ENCODE measurements around the gene TRIM63.

Gene TRIM63

DNA sequence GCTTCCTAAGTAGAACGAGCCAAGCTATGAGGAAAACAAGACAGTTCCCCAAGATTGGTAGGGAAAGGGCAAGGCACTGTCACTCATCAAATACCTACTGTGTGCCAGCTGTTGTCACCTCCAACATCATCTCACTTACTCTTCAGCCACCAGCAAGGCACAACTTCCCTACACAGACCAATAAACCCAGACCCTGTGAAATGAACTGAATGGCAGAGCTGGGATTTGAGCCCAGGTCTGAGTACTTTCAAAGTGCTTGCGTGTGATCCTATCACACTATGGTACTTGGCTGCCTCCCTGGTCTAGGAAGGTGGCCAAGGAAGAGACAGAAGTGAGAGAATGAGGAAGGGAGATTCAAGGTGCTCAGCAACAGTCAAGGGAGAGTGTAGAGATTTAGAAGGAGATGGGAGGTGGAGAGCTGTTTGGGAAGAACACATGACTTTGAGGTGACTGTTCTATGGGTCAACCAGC lies 16.7 kb upstream of the TRIM63 start:
- DNase-seq, result no peak

GRCh38 chr1:26083208-26083607 lies 15.8 kb upstream of the TRIM63 start:
- DNase-seq, result no peak

GRCh38 chr1:26082020-26082350 lies 14.6 kb upstream of the TRIM63 start:
- no peak for DNase-seq

GRCh38 chr1:26081267-26082019 lies 14.0 kb upstream of the TRIM63 start:
- DNase-seq, result no peak

DNA sequence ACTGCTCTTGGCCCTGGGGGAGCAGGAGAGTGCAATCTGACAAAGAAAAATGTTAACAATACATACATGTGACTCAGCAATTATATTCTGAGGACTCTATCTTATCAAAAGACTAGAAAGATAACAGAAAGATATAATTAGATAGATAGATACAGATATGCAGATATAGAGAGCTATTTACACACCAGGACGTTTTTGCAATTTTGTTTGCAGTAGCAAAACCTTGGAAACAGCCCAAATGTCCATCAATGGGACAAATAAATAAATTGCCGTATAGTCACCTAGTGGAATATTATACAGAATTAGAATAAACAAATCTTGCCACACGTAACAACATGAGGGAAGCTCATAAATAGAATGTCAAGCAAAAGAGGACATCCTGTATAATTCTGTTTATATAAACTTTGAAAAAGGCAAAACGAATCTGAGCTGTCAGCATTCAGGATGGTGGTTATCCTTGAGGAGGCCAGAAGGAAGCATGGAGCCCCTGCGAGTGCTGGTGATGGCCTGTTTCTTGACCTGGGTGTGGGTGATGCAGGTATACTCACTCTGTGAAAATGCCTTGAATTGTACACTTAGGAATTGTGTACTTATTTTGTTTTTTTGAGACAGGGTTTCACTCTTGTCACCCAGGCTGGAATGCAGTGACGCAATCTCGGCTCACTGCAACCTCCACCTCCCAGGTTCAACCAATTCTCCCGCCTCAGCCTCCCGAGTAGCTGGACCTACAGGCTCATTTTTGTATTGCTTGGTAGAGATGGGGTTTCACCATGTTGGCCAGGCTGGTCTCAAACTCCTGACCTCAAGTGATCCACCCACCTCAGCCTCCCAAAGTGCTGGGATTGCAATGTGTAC lies 12.8 kb upstream of the TRIM63 start:
- no peak for DNase-seq

DNA sequence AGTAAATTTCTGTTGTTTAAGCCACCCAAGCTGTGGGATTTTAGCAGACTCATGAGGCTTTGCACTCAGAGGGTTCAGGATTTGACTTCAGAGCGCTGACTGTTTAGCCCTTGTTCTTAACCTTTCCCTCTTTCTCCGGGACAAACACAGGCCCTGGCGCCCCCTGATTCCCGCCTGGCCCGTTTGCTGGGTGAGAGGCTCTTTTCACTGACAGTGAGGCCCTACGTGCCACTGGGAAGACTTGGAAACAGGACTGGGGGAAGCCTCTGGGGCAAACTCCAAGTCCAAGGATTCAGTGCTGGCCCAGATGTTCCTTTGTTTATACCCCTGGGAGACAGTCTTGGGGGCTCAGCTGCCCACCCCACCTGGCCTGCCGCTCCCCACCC lies 11.7 kb upstream of the TRIM63 start:
- DNase-seq, result no peak

DNA sequence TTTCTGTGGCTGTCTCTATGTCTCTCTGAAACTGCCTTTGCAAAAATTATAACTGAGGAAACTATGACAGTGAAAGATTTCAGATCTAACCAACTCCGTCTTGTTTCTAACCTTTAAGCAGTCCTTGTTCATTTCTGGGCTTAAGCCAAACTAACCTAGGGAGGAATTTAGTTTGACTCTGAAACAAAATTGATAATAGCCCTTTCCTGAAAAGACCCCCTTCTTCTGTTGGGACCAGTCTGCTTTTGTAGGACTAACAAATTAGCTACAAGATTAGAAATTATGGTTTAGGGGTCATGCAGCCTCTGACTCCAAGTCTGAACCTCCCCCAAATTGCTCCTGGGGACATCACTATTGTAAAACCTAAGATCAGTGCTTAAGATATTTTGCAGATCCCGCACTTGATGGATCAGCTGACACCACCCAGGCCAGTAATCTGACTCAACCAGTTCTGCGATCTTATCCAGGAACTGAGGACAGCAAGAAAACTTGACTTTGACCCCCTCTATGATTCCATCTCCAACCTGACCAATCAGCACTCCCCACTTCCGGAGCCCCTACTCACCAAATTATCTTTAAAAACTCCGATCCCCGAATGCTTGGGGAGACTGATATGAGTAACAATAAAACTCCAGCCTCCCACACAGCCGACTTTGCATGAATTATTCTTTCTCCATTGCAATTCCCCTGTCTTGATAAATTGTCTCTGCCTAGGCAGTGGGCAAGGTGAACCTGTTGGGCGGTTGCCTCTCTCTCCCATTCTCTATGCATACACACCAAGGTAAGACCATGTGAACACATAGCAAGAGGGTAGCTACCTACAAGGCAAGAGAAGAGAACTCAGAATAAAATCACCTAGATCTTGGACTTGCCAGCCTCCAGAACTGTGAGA lies 11.1 kb upstream of the TRIM63 start:
- no peak for DNase-seq

DNA sequence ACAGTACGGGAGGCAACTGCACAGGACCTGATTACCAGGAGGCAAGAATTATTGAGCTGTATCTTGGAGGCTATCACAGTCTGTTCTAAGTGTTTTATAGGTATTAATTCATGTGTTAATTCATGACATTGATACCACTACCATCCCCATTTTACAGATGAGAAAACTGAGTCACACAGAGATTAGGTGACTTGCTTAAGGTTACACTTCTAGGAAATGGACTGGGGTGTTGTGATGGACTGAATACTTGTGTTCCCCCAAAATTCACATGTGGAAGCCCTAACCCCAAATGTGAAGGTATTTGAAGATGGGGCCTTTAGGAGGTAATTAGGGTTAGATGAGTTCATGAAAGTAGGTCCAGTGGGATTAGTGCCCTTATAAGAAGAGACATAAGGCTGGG lies 10.1 kb upstream of the TRIM63 start:
- DNase-seq, result no peak

GRCh38 chr1:26075421-26076144 lies 8.2 kb upstream of the TRIM63 start:
- no peak for DNase-seq

DNA sequence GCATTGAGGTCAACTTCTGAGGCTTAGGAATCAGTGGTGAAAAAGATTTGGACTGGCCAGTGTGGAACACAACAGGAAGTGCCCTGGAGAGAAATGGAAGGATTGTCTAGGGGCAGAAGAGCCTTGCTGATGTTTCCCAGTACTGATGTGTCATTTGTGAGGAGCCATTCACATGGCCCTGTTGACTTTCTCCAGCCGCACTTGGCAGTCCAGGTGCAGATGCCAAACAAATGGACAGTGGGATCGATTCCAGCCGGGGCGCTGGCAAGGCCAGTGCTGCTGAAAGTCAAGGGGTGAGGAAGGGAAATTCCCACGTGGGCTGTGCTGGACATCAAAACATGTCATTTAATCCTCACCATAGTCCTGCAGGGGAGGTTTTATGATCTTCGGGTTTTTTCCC lies 4.9 kb upstream of the TRIM63 start:
- DNase-seq, result no peak

DNA sequence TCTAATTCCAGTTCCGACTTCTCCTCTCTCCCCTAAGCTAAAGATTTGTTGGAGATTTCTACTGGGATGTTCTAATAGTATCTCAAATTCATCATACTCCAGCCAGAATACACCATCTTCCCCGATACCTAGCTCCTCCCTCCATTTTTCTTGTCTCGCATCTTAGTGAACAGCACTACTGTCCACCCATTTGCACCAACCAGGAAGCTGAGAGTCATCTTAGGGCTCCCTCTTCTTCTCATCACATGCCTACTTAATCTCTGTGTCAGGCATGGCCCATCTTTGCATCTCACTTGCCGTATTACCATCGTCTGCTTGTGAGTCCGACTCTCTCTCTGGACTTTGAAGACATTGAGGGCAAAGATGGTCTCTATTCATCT lies 3.5 kb upstream of the TRIM63 start:
- DNase-seq, result no peak

GRCh38 chr1:26070296-26070962 lies 3.0 kb upstream of the TRIM63 start:
- DNase-seq, result no peak

DNA sequence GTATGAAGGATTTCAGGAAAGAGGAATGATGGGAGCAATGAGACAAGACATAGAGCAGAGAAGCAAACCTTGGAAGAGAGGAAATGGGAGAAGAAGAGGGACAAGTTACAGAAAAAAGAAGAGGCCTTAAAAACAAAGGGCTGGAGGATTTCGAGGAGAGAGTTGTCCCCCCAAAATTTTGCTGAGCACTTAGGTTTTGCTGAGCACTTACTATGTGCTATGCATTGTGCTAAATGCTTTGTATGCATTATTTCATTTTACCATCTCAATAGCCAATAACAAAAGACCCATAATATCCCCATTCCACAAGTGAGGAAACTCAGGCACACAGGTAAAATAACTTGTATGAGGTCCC lies 2.5 kb upstream of the TRIM63 start:
- DNase-seq, result no peak

DNA sequence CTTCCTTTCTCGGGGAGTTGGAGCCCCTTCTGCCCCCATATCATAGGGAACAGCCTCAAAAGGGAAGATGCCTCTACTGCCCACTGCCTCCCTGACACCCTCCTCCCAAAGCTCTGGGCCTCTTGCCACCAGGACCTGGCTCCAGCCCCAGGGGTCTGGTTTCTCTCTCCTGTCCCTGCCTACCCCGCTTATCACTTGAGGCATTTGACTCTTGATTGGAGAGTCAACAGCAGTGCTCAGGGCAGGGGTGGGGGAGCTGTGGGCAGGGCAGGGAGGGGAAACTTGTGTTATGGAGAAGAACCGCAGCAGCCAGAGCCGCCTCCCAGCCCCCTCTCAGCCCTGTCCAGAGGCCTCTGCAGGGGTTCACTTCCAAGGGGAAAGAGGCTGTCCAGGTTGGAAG lies 573 bp downstream of the TRIM63 start:
- no peak for DNase-seq

GRCh38 chr1:26066160-26066559 lies 1.3 kb downstream of the TRIM63 start:
- DNase-seq, result no peak

GRCh38 chr1:26064553-26064952 lies 2.9 kb downstream of the TRIM63 start:
- no peak for DNase-seq

- DNase-seq, result no peak
These were observed 6.4 kb downstream of the TRIM63 start for GRCh38 chr1:26060832-26061574.

GRCh38 chr1:26059906-26060305 lies 7.5 kb downstream of the TRIM63 start:
- no peak for DNase-seq

DNA sequence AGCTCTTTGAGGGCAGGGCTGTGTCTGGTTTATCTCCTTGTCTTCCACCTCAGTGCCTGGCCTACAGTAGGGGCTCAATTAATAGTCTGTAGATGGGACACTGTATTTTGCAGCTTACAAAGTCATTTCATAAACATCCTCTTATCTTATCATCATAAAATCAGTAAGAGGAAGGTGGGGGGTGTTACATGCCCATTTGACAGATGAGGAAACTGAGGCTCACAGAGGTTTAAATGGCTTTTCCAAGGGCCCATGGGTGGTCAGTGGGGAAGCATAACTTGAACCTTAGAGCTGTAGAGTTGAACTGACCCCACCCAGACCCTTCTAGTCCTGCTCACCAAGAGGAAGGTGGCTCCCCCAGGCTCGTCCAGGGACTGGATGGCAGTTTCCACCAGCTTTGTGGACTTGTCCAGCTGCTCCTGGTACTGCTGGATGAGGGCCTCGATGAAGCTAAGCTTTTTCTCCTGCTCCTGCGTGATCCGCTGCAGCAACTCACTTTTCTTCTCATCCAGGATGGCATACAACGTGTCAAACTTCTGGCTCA lies 9.3 kb downstream of the TRIM63 start:
- no peak for DNase-seq

DNA sequence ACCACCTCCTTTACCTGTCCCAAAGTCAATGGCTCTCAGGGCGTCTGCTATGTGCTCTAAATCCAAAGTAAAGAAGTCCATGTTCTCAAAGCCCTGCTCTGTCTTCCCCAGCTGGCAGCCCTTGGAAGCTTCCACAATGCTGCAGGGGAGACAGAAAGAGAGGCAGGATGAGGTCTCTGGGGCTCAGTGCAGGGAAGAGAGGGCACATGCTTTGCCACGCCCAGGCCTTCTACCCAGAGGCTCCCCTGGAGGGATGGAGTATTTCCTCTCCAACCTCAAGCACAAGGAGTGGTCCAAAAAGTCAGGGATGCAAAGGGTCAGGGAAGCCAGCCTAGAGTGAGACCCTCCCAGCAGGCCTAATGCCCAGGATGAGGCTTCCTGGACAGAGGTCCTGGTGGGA lies 10.2 kb downstream of the TRIM63 start:
- DNase-seq, result no peak

- no peak for DNase-seq
These were observed 12.4 kb downstream of the TRIM63 start for GRCh38 chr1:26055041-26055440.
